HPDE6-E6E7 (cell line): Measurements from ENCODE around the gene TMCO1.
"Not testable (repeated sequence)": the region's sequence is repeated elsewhere in the genome, so short reads cannot be mapped to it uniquely, and the experiment has no call there.

Experiments used
- DNase-seq: peaks from one replicate; pipeline ENCODE4 v3.0.0; 2011; ENCODE audit warnings: missing footprints; ENCODE audit errors: extremely low spot score

Gene TMCO1

GRCh38 chr1:165768513-165769394 is at the start of gene TMCO1:
TSS of gene TMCO1 (minus strand) at chr1:165768868. CDS start at chr1:165768751, 117 bp downstream.
- peak; percentile 100 for DNase-seq

- DNase-seq: no peak
Measured at GRCh38 chr1:165816826-165817497, 48.3 kb upstream of the TMCO1 start.

- DNase-seq: no peak
Measured at GRCh38 chr1:165816157-165816556, 47.5 kb upstream of the TMCO1 start.

GRCh38 chr1:165815725-165816124 is 47.1 kb upstream of the TMCO1 start:
- no peak for DNase-seq

- no peak for DNase-seq
Measured at GRCh38 chr1:165807613-165808012, 38.9 kb upstream of the TMCO1 start.

GRCh38 chr1:165804513-165804912 is 35.8 kb upstream of the TMCO1 start:
- DNase-seq: not testable (repeated sequence)

- no peak for DNase-seq
Measured at GRCh38 chr1:165799387-165799786, 30.7 kb upstream of the TMCO1 start.

- no peak for DNase-seq
Measured at GRCh38 chr1:165795894-165796293, 27.2 kb upstream of the TMCO1 start.

- no peak for DNase-seq
Measured at GRCh38 chr1:165793951-165794350, 25.3 kb upstream of the TMCO1 start.

- no peak for DNase-seq
Measured at GRCh38 chr1:165787741-165788140, 19.1 kb upstream of the TMCO1 start.

- not testable (repeated sequence) for DNase-seq
Measured at GRCh38 chr1:165783519-165783918, 14.9 kb upstream of the TMCO1 start.

GRCh38 chr1:165778197-165778596 is 9.5 kb upstream of the TMCO1 start:
- not testable (repeated sequence) for DNase-seq

- DNase-seq: peak; percentile 17
Measured at GRCh38 chr1:165773324-165773965, 4.8 kb upstream of the TMCO1 start.

- DNase-seq: no peak
Measured at GRCh38 chr1:165772739-165773138, 4.1 kb upstream of the TMCO1 start.

GRCh38 chr1:165764277-165764676 is 4.4 kb downstream of the TMCO1 start:
- no peak for DNase-seq

GRCh38 chr1:165763442-165763841 is 5.2 kb downstream of the TMCO1 start:
- DNase-seq: no peak

GRCh38 chr1:165762725-165763124 is 5.9 kb downstream of the TMCO1 start:
- no peak for DNase-seq

- DNase-seq: no peak
Measured at GRCh38 chr1:165759095-165759494, 9.6 kb downstream of the TMCO1 start.

- no peak for DNase-seq
Measured at GRCh38 chr1:165755393-165756010, 13.2 kb downstream of the TMCO1 start.

- DNase-seq: no peak
Measured at GRCh38 chr1:165753934-165754333, 14.7 kb downstream of the TMCO1 start.

GRCh38 chr1:165748550-165748949 is 20.1 kb downstream of the TMCO1 start:
- DNase-seq: no peak
